A549 treated with RU486 at 1 μM for 4 hours (cell line): ENCODE results near the gene C8B. TPM values are rescaled to one million over a fixed set of nuclear protein-coding genes. Genes with fewer than 3 reads are reported as not detected.

Source experiments
- total RNA-seq: library from RNA; stranded (reverse); fragments of 200-300 nt; extraction: Qiagen RNA extraction; gene quantifications from 5 replicates; pipeline ENCODE4 v1.2.3, GENCODE V29; 2022; ENCODE audit warnings: low read depth

Gene C8B
- not detected in 5 replicates for total RNA-seq

DNA sequence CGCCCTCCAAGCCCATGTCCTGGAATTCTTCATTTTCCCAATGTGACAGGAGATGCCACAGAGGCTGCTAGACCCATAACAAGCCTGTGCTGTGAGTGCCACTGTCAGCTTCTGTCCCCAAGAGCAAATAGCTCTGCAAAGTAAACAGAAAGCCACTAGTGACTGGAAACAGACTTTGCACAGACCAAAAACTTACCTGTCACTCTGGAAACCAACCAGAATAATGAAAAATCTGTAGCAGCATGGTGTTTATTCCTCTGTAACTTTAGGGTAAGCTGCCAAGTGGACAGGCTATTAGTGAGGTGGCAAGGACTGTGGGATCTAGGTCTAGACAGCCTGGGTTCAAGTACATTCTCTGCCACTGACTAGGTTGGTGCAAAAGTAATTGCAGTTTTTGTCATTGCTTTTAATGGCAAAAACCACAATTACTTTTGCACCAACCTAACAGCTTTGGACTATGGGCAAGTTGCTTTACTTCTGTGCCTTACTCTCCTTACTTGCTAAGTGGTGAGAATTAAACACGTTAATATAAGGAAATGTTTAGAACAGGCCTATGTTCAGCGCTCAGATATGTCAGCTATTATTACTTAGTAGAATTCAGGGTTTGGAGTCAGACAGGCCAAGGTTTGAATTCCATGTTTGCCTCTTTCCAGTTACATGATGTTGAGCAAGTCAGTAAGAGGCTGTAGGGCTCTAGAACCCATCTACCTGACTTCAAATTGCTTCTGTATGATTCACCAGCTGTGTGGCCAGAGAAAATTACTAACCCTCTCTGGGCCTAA lies at the start of gene C8B:
C8B (minus strand) TSS at position 100 of the 782 bp plus-strand sequence; CDS start at position 33, 67 bp downstream.

Other genes starting within 250 kb of the C8B start
- not detected in 5 replicates for gene FYB2, start 146.6 kb downstream of the C8B start, total RNA-seq
- gene C8A, start 111.2 kb downstream of the C8B start, total RNA-seq: not detected in 5 replicates